Hepatocyte (in vitro differentiated cells): Measurements from ENCODE around the gene POTEF. TPM values are rescaled to one million over a fixed set of nuclear protein-coding genes. Genes with fewer than 3 reads are reported as not detected.
"Not testable (repeated sequence)": the region's sequence is repeated elsewhere in the genome, so short reads cannot be mapped to it uniquely, and the experiment has no call there.

Experiments
- DNase-seq: peaks from one replicate; pipeline ENCODE4 v3.0.0-alpha.2; 2016; ENCODE audit warnings: low spot score
- H2AFZ ChIP-seq: fragments of 200-600 bp; sonication (generic); 2 replicates; pipeline ENCODE4 v1.6.0; 2016; ENCODE audit warnings: antibody characterized with exemption, mild to moderate bottlenecking
- H3K27ac ChIP-seq: fragments of 200-600 bp; sonication (generic); 2 replicates; pipeline ENCODE4 v1.5.1; 2016; ENCODE audit warnings: mild to moderate bottlenecking
- H3K27me3 ChIP-seq: fragments of 200-600 bp; sonication (generic); 2 replicates; pipeline ENCODE4 v1.6.1; 2016
- H3K36me3 ChIP-seq: fragments of 200-600 bp; sonication (generic); replicated peaks from 2 replicates; pipeline ENCODE4 v1.5.1; 2016; ENCODE audit warnings: low read depth; ENCODE audit not compliant: insufficient read depth
- H3K4me1 ChIP-seq: fragments of 200-600 bp; sonication (generic); 2 replicates; pipeline ENCODE4 v1.5.1; 2016; ENCODE audit warnings: mild to moderate bottlenecking, moderate library complexity; ENCODE audit not compliant: insufficient read depth
- H3K4me2 ChIP-seq: fragments of 200-600 bp; sonication (generic); 2 replicates; pipeline ENCODE4 v1.6.0; 2016
- H3K4me3 ChIP-seq: fragments of 200-600 bp; sonication (generic); 2 replicates; pipeline ENCODE4 v1.5.1; 2016; ENCODE audit warnings: mild to moderate bottlenecking
- H3K79me2 ChIP-seq: fragments of 200-600 bp; sonication (generic); 2 replicates; pipeline ENCODE4 v1.6.0; 2017; ENCODE audit warnings: mild to moderate bottlenecking
- H3K9me2 ChIP-seq: fragments of 200-600 bp; sonication (generic); replicated peaks from 2 replicates; pipeline ENCODE4 v1.6.0; 2017; ENCODE audit warnings: mild to moderate bottlenecking; ENCODE audit not compliant: insufficient read depth
- H3K9me3 ChIP-seq: fragments of 200-600 bp; sonication (generic); 2 replicates; pipeline ENCODE4 v1.5.1; 2016; ENCODE audit warnings: low read depth, mild to moderate bottlenecking
- H4K20me1 ChIP-seq: fragments of 200-600 bp; sonication (generic); 2 replicates; pipeline ENCODE4 v1.6.0; 2016; ENCODE audit warnings: mild to moderate bottlenecking; ENCODE audit not compliant: insufficient read depth, poor library complexity, severe bottlenecking
- WGBS: methylation state at CpG from one replicate; pipeline ENCODE4 v1.1.6; 2016; ENCODE audit warnings: low lambda C conversion rate; ENCODE audit errors: missing lambda C conversion rate; 5-methylcytosine and 5-hydroxymethylcytosine counted together
- polyA plus RNA-seq: library from polyadenylated mRNA; unstranded; fragments of >200 nt; fragmentation: Nextera tagmentation; extraction: Ambion mirVana; gene quantifications from 2 replicates; pipeline ENCODE4 v1.2.1, GENCODE V29; 2016
- total RNA-seq: library from RNA; depleted of rRNA; stranded (reverse); fragments of >200 nt; gene quantifications from 2 replicates; pipeline ENCODE4 v1.2.3, GENCODE V29; 2014

Gene POTEF
- total and polyA plus RNA-seq, 2 experiments from 2014 or later = 12.9 to 32.6 TPM

DNA sequence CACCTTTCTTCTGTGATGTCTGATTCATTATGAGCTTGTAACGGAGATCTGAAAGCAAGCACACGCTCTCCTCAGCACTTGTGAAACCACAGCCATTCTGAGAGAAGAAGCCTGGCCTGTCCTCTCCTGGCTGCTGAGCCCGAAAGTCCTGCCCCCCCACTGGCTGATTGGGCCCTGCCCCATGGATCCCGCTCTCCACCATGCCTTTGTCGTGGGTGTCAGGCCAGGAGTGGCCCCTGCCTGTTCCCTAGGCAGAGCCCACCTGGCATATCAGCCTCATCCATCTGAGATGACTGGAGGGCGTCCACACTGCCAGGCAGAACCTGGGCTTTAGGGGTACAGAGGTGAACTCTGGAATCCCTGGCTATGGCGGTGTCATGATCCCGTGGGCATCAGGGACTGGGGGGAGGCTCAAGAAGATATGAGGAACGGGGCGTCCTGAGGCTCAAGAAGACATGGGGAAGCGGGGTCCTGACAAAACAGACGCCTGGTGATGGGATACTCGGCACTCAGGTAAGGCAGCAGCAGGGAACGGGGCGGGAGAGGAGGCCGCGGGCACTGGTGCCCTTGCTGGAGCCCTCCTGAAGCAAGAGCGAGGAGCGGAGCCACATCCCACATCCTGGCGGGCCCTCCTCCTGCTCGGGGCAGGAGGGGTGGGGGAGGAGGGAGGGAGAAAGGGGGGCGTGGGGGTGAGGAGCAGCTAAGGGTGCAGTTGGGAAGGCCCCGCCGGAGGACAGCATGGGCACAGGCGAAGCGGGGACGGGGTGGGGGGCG is 14.4 kb upstream of the POTEF start:
- not testable (repeated sequence) for H4K20me1 ChIP-seq, H3K9me3 ChIP-seq, H3K79me2 ChIP-seq, H3K9me2 ChIP-seq, H3K27me3 ChIP-seq, H3K4me3 ChIP-seq, DNase-seq, H3K4me1 ChIP-seq, H3K36me3 ChIP-seq, H3K27ac ChIP-seq, H2AFZ ChIP-seq
- peak overlapping the region; percentile 93 for H3K4me2 ChIP-seq
- WGBS = 38% methylated on average over 19 of the region's 28 CpGs

- H3K4me1 ChIP-seq, H4K20me1 ChIP-seq, H3K4me2 ChIP-seq, H3K9me3 ChIP-seq, H3K79me2 ChIP-seq, H3K27me3 ChIP-seq, H3K4me3 ChIP-seq, H3K27ac ChIP-seq, H3K36me3 ChIP-seq, H3K9me2 ChIP-seq, H2AFZ ChIP-seq, DNase-seq: not testable (repeated sequence)
- WGBS = 97% methylated on average over 13 of the region's 13 CpGs
Measured at GRCh38 chr2:130142396-130143265, 13.6 kb upstream of the POTEF start.

DNA sequence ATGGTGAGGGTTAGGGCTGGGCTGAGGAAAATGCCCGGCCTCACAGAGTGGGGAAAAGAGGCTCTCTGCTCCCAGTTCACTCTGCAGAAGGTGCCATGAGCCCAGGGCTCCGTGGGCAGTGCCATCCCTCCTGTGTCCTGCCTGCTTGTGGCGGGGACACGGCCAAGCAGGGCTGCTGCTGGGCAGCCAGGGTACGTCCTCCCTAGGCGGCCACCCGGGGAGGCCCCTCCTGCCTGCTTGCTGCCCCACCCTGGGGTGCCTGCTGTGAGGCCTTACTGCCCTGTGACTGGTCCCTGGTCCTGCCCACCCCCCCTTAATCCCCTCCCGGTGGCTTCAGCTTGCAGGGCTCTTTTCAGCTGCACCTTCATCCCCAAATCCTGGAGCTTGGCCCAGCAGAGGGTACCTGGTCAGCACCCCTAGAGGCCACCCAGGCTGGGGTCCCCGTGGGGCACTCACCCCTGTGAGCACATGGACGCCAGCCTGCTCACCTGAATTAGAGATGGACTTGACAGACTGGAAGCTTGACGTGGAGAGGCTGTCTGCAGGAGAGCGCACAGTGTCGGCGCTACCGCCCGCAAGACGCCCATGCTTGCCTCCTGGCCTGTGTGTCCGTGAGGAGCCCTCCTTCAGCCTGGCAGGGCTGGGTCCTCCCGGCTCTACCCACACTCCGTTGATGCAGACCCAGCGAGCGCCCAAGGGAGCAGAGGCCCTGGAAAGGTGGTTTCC is 12.8 kb upstream of the POTEF start:
- not testable (repeated sequence) for DNase-seq, H4K20me1 ChIP-seq, H3K4me2 ChIP-seq, H3K27ac ChIP-seq, H3K27me3 ChIP-seq, H3K36me3 ChIP-seq, H2AFZ ChIP-seq, H3K9me2 ChIP-seq, H3K9me3 ChIP-seq, H3K4me3 ChIP-seq, H3K4me1 ChIP-seq, H3K79me2 ChIP-seq
- WGBS = 92% methylated on average over 10 of the region's 22 CpGs

DNA sequence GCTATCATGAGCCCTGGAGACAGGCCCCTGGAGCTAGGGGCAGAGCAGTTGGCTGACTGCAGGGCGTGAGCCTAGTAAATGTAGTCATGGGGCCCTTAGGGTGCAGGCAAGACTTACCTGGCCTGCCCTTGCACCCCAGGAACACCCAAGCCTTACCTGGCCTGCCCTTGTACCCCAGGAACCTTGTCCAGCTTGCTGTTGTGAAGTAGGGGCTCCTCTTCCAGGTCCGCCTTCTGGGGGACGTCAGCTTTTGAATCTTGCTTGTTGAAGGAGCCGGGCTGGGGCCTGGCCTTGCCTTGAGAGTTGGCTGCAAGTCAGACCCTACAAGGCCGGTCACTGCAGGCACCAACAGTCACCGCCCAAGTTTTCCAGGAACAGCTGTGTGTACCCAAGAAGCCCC is 12.0 kb upstream of the POTEF start:
- not testable (repeated sequence) for H3K4me3 ChIP-seq, H4K20me1 ChIP-seq, DNase-seq, H3K9me3 ChIP-seq, H3K79me2 ChIP-seq, H3K27ac ChIP-seq, H3K27me3 ChIP-seq, H2AFZ ChIP-seq, H3K4me1 ChIP-seq, H3K9me2 ChIP-seq, H3K36me3 ChIP-seq, H3K4me2 ChIP-seq
- WGBS = 96% methylated on average over 4 of the region's 6 CpGs

GRCh38 chr2:130140516-130140915 is 11.5 kb upstream of the POTEF start:
- H3K36me3 ChIP-seq, H3K9me2 ChIP-seq, H3K27ac ChIP-seq, H3K79me2 ChIP-seq, DNase-seq, H3K9me3 ChIP-seq, H3K4me3 ChIP-seq, H4K20me1 ChIP-seq, H3K4me2 ChIP-seq, H2AFZ ChIP-seq, H3K4me1 ChIP-seq, H3K27me3 ChIP-seq: not testable (repeated sequence)
- 93% methylated on average over 5 of the region's 7 CpGs for WGBS

- not testable (repeated sequence) for H3K4me2 ChIP-seq, H3K27ac ChIP-seq, H3K9me2 ChIP-seq, H3K27me3 ChIP-seq, H2AFZ ChIP-seq, H3K36me3 ChIP-seq, H3K4me3 ChIP-seq, H3K4me1 ChIP-seq, H3K9me3 ChIP-seq, DNase-seq, H4K20me1 ChIP-seq
- H3K79me2 ChIP-seq = peaks cover 18% of the 10 kb centered on the region
- WGBS = 91% methylated on average over 29 of the region's 30 CpGs
Measured at GRCh38 chr2:130139331-130140280, 10.6 kb upstream of the POTEF start.

- WGBS = 94% methylated on average over 14 of the region's 15 CpGs
- not testable (repeated sequence) for H3K27ac ChIP-seq, H4K20me1 ChIP-seq, H3K36me3 ChIP-seq, H3K9me2 ChIP-seq, H3K4me3 ChIP-seq, H3K4me1 ChIP-seq, H3K4me2 ChIP-seq, H3K27me3 ChIP-seq, H2AFZ ChIP-seq, H3K9me3 ChIP-seq, DNase-seq
- H3K79me2 ChIP-seq = peaks cover 26% of the 10 kb centered on the region
Measured at GRCh38 chr2:130138841-130139251, 9.8 kb upstream of the POTEF start.

GRCh38 chr2:130138326-130138725 is 9.3 kb upstream of the POTEF start:
- WGBS = 91% methylated on average over 10 of the region's 13 CpGs
- peaks cover 31% of the 10 kb centered on the region for H3K79me2 ChIP-seq
- H3K4me1 ChIP-seq, H4K20me1 ChIP-seq, DNase-seq, H3K4me2 ChIP-seq, H3K9me3 ChIP-seq, H3K27ac ChIP-seq, H3K4me3 ChIP-seq, H2AFZ ChIP-seq, H3K27me3 ChIP-seq, H3K9me2 ChIP-seq, H3K36me3 ChIP-seq: not testable (repeated sequence)
